Medulla oblongata (tissue), 1 donor: ENCODE data around the gene CHORDC1.
"Not testable (repeated sequence)": the region's sequence is repeated elsewhere in the genome, so short reads cannot be mapped to it uniquely, and the experiment has no call there.

Experiments
- DNase-seq: peaks from one replicate; pipeline ENCODE4 v3.0.0-alpha.2; 2015; ENCODE audit errors: extremely low spot score

CHORDC1 gene

GRCh38 chr11:90222459-90223247, at the start of gene CHORDC1:
TSS of gene CHORDC1 (minus strand) at chr11:90223049. CDS start at chr11:90222954, 95 bp downstream.
- peak; percentile 97 for DNase-seq

GRCh38 chr11:90257158-90257525, 34.3 kb upstream of the CHORDC1 start:
- DNase-seq = no peak

GRCh38 chr11:90256404-90257157, 33.7 kb upstream of the CHORDC1 start:
- DNase-seq = no peak

GRCh38 chr11:90254065-90254464, 31.2 kb upstream of the CHORDC1 start:
- DNase-seq = no peak

GRCh38 chr11:90252053-90252452, 29.2 kb upstream of the CHORDC1 start:
- DNase-seq = no peak

GRCh38 chr11:90251599-90251998, 28.8 kb upstream of the CHORDC1 start:
- DNase-seq = no peak

DNA sequence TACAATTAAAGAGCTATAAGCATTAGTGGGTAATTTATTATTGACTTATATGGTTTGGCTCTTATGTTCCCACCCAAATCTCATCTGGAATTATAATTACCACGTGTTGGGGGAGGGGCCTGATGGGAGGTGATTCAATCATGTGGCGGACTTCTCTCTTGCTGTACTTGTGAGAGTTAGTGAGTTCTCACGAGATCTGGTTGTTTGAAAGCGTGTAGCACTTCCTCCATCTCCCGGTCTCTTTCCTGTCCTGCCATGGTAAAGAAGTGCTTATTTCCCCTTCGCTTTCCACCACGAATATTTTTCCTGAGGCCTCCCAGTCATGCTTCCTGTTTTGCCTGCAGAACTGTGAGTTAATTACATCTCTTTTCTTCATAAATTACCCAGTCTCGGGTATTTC, 28.1 kb upstream of the CHORDC1 start:
- DNase-seq = no peak

DNA sequence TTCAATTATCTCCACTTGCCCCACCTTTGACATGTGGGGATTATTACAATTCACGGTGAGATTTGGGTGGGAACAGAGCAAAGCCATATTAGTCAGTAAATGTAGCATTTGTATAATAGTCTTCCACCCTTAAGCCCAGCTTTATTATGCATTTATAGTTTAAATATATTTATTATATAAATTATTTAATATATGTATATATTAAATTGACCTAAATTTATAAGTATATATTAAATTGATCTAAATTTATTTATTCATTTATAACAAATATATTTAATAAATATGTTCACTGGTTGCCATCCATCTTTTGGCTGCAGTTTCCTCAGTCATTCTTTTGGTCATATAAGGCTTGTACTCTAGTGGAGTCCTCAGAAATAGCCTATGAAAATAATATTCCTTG, 23.6 kb upstream of the CHORDC1 start:
- no peak for DNase-seq

- no peak for DNase-seq
Observed at GRCh38 chr11:90243534-90243933, 20.7 kb upstream of the CHORDC1 start.

DNA sequence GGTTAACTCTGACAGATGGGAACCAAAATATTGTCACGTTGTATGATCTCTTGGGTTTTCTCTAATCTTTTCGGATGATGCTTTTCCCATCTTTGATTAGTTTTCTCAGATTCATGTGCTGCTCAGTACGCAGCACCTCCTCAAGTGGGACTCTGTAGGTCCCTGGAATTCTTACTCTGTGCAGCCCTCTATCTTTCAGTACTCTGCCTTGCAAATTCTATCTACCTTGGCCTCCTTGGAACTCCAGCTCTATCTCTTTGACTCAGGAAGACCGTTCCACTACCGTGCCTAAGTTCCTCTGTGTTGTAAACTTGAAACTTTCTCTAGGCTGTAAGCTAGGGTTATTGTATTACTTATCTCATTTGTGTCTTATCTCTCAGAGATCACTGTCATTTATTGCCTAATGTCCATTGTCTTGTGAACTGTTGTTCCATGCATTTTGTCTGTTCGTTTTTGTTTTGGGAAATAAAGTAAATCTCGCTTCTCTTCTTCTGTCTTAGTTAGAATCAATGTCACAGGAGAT, 20.1 kb upstream of the CHORDC1 start:
- DNase-seq = no peak

DNA sequence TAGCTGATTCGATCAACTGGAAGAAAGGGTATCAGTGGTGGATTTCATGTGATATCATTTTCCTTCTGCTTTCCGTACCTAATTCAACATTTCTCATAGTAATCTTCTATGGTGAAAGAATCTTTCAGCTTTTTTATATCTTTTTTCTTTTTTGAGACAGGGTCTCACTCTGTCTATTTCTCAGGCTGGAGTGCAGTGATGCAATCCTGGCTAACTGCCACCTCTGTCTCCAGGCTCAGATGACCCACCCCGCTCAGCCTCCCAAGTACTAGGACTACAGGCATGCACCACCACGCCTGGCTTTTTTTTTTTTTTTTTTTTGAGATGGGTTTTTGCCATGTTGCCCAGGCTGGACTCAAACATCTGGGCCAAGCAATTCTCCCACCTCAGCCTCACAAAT, 18.6 kb upstream of the CHORDC1 start:
- DNase-seq = no peak

DNA sequence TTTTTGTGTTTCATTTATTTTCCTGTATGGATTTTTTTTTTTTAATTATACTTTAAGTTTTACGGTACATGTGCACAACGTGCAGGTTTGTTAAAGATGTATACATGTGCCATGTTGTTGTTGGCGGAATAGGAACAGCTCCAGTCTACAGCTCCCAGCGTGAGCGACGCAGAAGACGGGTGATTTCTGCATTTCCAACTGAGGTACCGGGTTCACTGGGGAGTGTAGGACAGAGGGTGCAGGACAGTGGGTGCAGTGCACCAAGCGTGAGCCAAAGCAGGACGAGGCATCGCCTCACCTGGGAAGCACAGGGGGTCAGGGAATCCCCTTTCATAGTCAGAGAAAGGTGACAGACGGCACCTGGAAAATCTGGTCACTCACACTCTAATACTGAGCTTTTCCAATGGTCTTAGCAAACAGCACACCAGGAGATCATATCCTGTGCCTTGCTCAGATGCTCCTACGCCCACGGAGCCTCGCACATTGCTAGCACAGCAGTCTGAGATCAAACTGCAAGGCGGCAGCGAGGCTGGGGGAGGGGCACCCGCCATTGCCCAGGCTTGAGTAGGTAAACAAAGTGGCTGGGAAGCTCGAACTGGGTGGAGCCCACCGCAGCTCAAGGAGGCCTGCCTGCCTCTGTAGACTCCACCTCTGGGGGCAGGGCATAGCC, 17.3 kb upstream of the CHORDC1 start:
- DNase-seq = not testable (repeated sequence)

GRCh38 chr11:90237004-90237403, 14.2 kb upstream of the CHORDC1 start:
- DNase-seq = no peak

DNA sequence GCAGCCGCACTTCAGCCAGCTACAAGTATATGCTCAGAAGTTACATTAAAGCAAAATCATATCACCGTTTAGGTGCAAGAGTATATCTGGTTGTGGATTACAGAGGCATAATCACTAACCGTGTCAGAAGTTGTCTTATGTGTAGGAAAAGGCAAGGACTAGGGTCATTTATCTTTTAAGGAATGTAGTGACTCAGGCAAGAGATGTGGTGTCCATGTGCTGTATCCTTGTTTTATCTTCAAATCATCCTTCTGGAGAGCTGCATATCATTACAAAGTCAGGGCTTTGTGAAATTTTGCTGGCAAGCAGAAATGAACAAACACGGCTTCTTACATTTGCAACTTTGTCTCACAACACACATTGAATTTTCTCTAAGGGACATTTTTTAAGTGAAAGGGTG, 12.7 kb upstream of the CHORDC1 start:
- DNase-seq = no peak

- no peak for DNase-seq
Observed at GRCh38 chr11:90234977-90235376, 12.1 kb upstream of the CHORDC1 start.

GRCh38 chr11:90229791-90230190, 6.9 kb upstream of the CHORDC1 start:
- no peak for DNase-seq

DNA sequence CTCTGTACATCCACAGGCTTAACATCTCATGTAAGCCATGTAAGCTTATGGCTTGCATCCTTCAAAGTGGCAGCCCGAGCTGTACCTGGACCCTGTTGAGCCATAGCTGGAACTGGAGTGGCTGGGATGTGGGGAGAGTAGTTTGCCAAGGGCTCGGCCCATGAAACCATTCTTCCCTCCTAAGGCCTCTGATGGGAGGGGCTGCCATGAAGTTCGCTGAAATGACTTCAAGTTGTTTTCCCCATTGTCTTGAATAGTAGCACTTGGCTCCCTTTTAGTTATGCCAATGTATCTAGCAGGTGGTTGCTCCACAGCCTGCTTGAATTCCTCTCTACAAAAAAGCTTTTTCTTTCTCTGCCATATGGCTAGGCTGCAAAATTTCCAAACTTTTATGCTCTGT, 5.2 kb upstream of the CHORDC1 start:
- DNase-seq = no peak

- DNase-seq = no peak
Observed at GRCh38 chr11:90223248-90223585, 368 bp upstream of the CHORDC1 start.

DNA sequence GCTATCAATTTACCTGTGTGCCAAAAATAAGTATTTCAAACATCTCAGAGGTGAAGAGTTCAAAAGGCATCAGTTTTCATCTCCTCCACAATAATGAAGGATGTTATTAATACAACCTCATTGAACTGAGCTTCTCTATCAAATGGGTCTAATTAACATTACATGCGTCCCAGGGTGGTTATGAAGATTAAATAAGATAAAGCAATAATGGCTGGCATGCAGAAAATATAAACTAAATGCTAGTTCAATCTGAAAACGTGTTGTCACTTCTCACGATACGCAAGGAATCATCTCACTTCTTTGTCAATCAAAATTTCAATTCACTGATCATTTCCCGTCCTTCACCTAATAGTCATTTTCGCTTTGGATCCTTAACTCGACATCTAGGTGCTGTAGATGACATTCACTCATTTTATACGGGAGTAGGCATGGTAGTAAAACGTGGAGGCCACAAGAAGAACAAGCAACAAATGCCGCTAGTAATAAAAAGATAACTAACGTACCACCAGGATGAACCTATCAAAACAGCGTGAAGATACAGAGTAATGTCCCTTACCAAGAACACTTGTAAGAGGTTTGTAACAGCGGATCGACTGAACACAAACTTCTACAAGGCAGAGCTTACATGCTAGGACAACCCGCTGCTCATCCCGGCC, 918 bp downstream of the CHORDC1 start:
- DNase-seq = no peak

GRCh38 chr11:90220391-90220790, 2.5 kb downstream of the CHORDC1 start:
- DNase-seq = no peak

- DNase-seq = no peak
Observed at GRCh38 chr11:90219438-90219837, 3.4 kb downstream of the CHORDC1 start.

DNA sequence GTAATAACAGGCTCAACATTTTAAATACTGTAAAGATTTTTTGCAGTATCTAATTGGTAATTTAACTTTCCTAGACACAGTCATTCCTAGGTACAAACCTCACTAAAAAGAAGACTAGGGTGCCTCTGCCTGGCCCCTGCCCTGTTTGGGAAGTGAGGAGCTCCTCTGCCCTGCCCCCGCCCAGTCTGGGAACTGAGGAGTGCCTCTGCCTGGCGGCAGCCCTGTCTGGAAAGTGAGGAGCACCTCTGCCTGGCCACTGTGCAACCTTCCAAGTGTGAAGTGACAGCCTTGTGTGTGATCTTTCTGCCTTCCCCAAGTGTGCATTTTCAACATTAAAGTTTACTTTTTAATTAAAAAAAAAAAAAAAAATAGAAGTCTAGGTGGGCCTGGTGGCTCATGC, 4.2 kb downstream of the CHORDC1 start:
- DNase-seq = no peak
